Type B pancreatic cell (in vitro differentiated cells): Measurements from ENCODE around the gene NUP93. TPM values are rescaled to one million over a fixed set of nuclear protein-coding genes. Genes with fewer than 3 reads are reported as not detected.

Source experiments
- DNase-seq: peaks from one replicate; pipeline ENCODE4 v3.0.0; 2021; ENCODE audit warnings: mixed read lengths; ENCODE audit not compliant: unreplicated experiment; ENCODE audit errors: extremely low spot score
- H3K27ac Mint-ChIP-seq: 2 replicates; pipeline ENCODE4 v1.8.0; 2021; ENCODE audit warnings: mild to moderate bottlenecking, mixed read lengths
- H3K27me3 Mint-ChIP-seq: 2 replicates; pipeline ENCODE4 v1.8.0; 2021; ENCODE audit warnings: mixed read lengths
- H3K36me3 Mint-ChIP-seq: 2 replicates; pipeline ENCODE4 v1.8.0; 2021; ENCODE audit warnings: mixed read lengths
- H3K4me1 Mint-ChIP-seq: one replicate; pipeline ENCODE4 v1.8.0; 2021; ENCODE audit warnings: mixed read lengths; ENCODE audit not compliant: unreplicated experiment
- H3K4me3 Mint-ChIP-seq: 2 replicates; pipeline ENCODE4 v1.8.0; 2021; ENCODE audit warnings: mild to moderate bottlenecking, mixed read lengths
- H3K9me3 Mint-ChIP-seq: 2 replicates; pipeline ENCODE4 v1.8.0; 2021; ENCODE audit warnings: mixed read lengths
- CTCF ChIP-seq: fragments of 200-600 bp; sonication (generic); conservative IDR thresholded peaks from 2 replicates; pipeline ENCODE4 v1.5.0; 2021; ENCODE audit warnings: antibody characterized with exemption, mild to moderate bottlenecking
- total RNA-seq: library from RNA; stranded (reverse); gene quantifications from 2 replicates; pipeline ENCODE4 v1.2.1, GENCODE V29; 2021; ENCODE audit warnings: low replicate concordance

NUP93 gene
- total RNA-seq, 1 donor from 2014 or later = 101 TPM

- no peaks in the 10 kb centered on the region for H3K9me3 Mint-ChIP-seq
- peaks cover 10% of the 10 kb centered on the region for H3K4me1 Mint-ChIP-seq
- peaks cover 7% of the 10 kb centered on the region for H3K36me3 Mint-ChIP-seq
- H3K27me3 Mint-ChIP-seq = no peaks in the 10 kb centered on the region
- TF ChIP-seq CTCF = no peak
- H3K4me3 Mint-ChIP-seq = no peak overlapping the region
- H3K27ac Mint-ChIP-seq = no peak overlapping the region
- no peak for DNase-seq
Measured at GRCh38 chr16:56765949-56766348, 36.0 kb downstream of the NUP93 start.

- DNase-seq = no peak
- no peak for TF ChIP-seq CTCF
- no peak overlapping the region for H3K4me3 Mint-ChIP-seq
- H3K27ac Mint-ChIP-seq = no peak overlapping the region
- no peaks in the 10 kb centered on the region for H3K27me3 Mint-ChIP-seq
- peaks cover 7% of the 10 kb centered on the region for H3K36me3 Mint-ChIP-seq
- H3K4me1 Mint-ChIP-seq = peaks cover 16% of the 10 kb centered on the region
- H3K9me3 Mint-ChIP-seq = no peaks in the 10 kb centered on the region
Measured at GRCh38 chr16:56767024-56767423, 37.1 kb downstream of the NUP93 start.

- Mint-ChIP-seq H3K4me1 (peaks cover 32% of the 10 kb centered on the region), H3K27me3 (no peaks in the 10 kb centered on the region), H3K27ac (no peak overlapping the region), H3K36me3 (peaks cover under 1% of the 10 kb centered on the region), H3K4me3 (no peak overlapping the region), H3K9me3 (no peaks in the 10 kb centered on the region)
- DNase-seq = no peak
- no peak for TF ChIP-seq CTCF
Measured at GRCh38 chr16:56769677-56770076, 39.7 kb downstream of the NUP93 start.

GRCh38 chr16:56771558-56772279 is 41.8 kb downstream of the NUP93 start:
- Mint-ChIP-seq H3K36me3 (no peaks in the 10 kb centered on the region), H3K27ac (peak overlapping the region; percentile 13), H3K4me3 (no peak overlapping the region), H3K27me3 (no peaks in the 10 kb centered on the region), H3K4me1 (peaks cover 36% of the 10 kb centered on the region), H3K9me3 (no peaks in the 10 kb centered on the region)
- no peak for TF ChIP-seq CTCF
- no peak for DNase-seq

GRCh38 chr16:56773532-56773931 is 43.6 kb downstream of the NUP93 start:
- no peaks in the 10 kb centered on the region for H3K9me3 Mint-ChIP-seq
- H3K36me3 Mint-ChIP-seq = no peaks in the 10 kb centered on the region
- no peaks in the 10 kb centered on the region for H3K27me3 Mint-ChIP-seq
- no peak for TF ChIP-seq CTCF
- DNase-seq = no peak
- no peak overlapping the region for H3K27ac Mint-ChIP-seq
- no peak overlapping the region for H3K4me3 Mint-ChIP-seq
- peaks cover 51% of the 10 kb centered on the region for H3K4me1 Mint-ChIP-seq
